ENCODE data around the gene NUP214. TPM values are rescaled to one million over a fixed set of nuclear protein-coding genes. Genes with fewer than 3 reads are reported as not detected.
"Not testable (repeated sequence)": the region's sequence is repeated elsewhere in the genome, so short reads cannot be mapped to it uniquely, and the experiment has no call there.

The NUP214 gene
- polyA plus RNA-seq, 1 of the 3 experiments (the other 2 are of a cell fraction) = 8.0 TPM

DNA sequence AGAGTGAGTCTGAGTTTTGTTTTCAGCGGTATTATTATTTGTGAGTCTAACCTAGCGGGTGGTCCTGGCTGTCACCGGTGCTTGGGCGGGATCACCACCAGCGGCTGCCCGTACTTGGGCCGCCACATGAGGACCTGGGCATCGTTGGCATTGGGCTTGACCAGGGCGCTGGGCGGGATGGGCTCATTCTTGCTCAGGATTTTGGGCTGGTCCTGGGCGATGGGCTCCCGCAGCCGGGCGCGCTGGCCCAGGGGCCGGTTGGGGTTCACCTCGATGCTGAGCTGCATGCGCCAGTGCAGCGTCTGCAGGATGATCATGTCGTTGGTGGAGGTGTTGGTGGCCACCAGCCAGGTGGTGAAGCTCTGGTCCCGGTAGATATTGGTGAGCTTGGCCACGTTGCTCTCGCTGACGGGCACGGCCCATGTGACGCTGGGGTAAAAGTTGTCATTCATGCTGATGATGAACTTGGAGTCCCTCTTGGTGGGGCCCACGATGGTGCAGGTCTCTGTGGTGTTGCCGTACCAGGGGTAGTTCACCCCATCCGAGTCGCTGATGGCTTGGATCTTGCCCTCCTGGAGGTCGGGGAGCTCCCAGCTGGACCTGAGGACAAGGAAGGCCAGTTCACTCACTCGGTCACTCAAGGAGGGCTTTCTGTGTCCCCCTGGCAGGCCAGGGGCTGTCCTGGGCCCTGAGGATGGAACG, 135.5 kb downstream of the NUP214 start:
- Histone ChIP-seq H3K27ac (ENCODE audit: low read depth in 2 of 2, low read length in 1 of 2) (no peak overlapping the region), H3K4me2 (no peak overlapping the region), H3K4me3 (ENCODE audit: low read depth in 2 of 2, low read length in 1 of 2) (no peak overlapping the region), H3K79me2 (ENCODE audit: insufficient read depth) (no peaks in the 10 kb centered on the region), H3K9me2 (no peaks in the 10 kb centered on the region), H3K36me3 (replicated peaks in 1 of 2; ENCODE audit: control insufficient read depth in 1 of 2, insufficient read depth in 2 of 2, low read length in 1 of 2) (no peaks in the 10 kb centered on the region), H3F3A (replicated peaks; ENCODE audit: insufficient read depth) (peaks cover 4% of the 10 kb centered on the region), H3K9me3 (no peaks in the 10 kb centered on the region), H3K27me3 (ENCODE audit: insufficient read depth) (no peaks in the 10 kb centered on the region), H2AFZ (ENCODE audit: low read depth) (no peak overlapping the region), H3K4me1 (ENCODE audit: control insufficient read depth in 1 of 2, insufficient read depth in 2 of 2, low read depth in 1 of 2, low read length in 1 of 2) (peaks cover 7 to 11% of the 10 kb centered on the region in 2 experiments; a peak in 2 of 4 replicates), H4K20me1 (ENCODE audit: insufficient read depth) (no peaks in the 10 kb centered on the region), H3K9ac (no peak overlapping the region)
- no peak for DNase-seq
- ChIA-PET CTCF (no interaction called here), POLR2A (no interaction called here)
- 87% methylated on average over 20 of the region's 33 CpGs for WGBS (ENCODE audit: low lambda C conversion rate)
- TF ChIP-seq SMC3 (IDR thresholded peaks at IDR 0.05; ENCODE audit: low read depth, low read length) (no peak), NRF1 (IDR thresholded peaks at IDR 0.05; ENCODE audit: low read depth, low read length) (no peak), CTCF (IDR thresholded peaks at IDR 0.05) (no peak), NFIC (IDR thresholded peaks at IDR 0.05; ENCODE audit: borderline replicate concordance) (no peak)

DNA sequence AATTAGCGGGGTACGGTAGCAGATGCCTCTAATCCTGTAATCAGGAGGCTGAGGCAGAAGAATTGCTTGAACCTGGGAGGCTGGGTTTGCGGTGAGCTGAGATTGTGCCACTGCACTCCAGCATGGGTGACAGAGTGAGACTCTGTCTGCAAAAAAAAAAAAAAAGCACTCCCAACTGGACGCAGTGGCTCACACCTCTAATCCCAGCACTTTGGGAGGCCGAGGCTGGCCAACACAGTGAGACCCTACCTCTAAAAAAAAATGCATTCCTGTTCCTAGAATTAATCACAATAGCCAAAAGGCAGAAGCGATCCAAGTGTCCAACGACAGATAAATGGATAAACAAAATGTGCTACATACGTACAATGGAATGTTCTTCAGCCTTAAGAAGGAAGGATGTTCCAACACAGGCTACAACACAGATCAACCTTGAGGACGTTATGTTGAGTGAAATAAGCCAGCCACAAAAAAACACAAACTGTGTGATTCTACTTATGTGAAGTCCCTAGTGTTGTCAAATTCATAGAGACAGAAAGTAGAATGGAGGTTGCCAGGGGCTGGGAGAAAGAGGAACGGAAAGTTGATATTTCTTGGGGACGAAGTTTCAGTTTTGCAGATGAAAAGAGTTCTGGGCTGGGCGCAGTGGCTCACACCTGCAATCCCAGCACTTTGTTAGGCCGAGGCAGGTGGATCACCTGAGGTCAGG, 137.1 kb downstream of the NUP214 start:
- no peak overlapping the region for H3K27ac ChIP-seq (ENCODE audit: low read depth in 2 of 2, low read length in 1 of 2)
- DNase-seq = no peak
- H3K9me2 ChIP-seq = no peaks in the 10 kb centered on the region
- no peaks in the 10 kb centered on the region for H3K9me3 ChIP-seq
- H3K27me3 ChIP-seq (ENCODE audit: insufficient read depth) = no peaks in the 10 kb centered on the region
- peaks cover 0 to 6% of the 10 kb centered on the region in 2 experiments; a peak in 1 of 4 replicates for H3K4me1 ChIP-seq (ENCODE audit: control insufficient read depth in 1 of 2, insufficient read depth in 2 of 2, low read depth in 1 of 2, low read length in 1 of 2)
- H4K20me1 ChIP-seq (ENCODE audit: insufficient read depth) = no peaks in the 10 kb centered on the region
- no peak overlapping the region for H2AFZ ChIP-seq (ENCODE audit: low read depth)
- no peak overlapping the region for H3K4me2 ChIP-seq
- no peaks in the 10 kb centered on the region for H3F3A ChIP-seq (replicated peaks; ENCODE audit: insufficient read depth)
- CTCF ChIA-PET = no interaction called here
- H3K4me3 ChIP-seq (ENCODE audit: low read depth in 2 of 2, low read length in 1 of 2) = no peak overlapping the region
- no peaks in the 10 kb centered on the region for H3K36me3 ChIP-seq (replicated peaks in 1 of 2; ENCODE audit: control insufficient read depth in 1 of 2, insufficient read depth in 2 of 2, low read length in 1 of 2)
- H3K79me2 ChIP-seq (ENCODE audit: insufficient read depth) = no peaks in the 10 kb centered on the region
- POLR2A ChIA-PET = no interaction called here
- TF ChIP-seq EZH2phosphoT487 (IDR thresholded peaks at IDR 0.05; ENCODE audit: borderline replicate concordance, low read depth) = no peak
- TF ChIP-seq, protein P1, sequence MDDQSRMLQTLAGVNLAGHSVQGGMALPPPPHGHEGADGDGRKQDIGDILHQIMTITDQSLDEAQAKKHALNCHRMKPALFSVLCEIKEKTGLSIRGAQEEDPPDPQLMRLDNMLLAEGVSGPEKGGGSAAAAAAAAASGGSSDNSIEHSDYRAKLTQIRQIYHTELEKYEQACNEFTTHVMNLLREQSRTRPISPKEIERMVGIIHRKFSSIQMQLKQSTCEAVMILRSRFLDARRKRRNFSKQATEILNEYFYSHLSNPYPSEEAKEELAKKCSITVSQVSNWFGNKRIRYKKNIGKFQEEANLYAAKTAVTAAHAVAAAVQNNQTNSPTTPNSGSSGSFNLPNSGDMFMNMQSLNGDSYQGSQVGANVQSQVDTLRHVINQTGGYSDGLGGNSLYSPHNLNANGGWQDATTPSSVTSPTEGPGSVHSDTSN (IDR thresholded peaks at IDR 0.05) = no peak
- no peak for TF ChIP-seq SMC3 (IDR thresholded peaks at IDR 0.05; ENCODE audit: low read depth, low read length)
- no peak for TF ChIP-seq POLR2AphosphoS5 (IDR thresholded peaks at IDR 0.05; ENCODE audit: low read depth, low read length)
- TF ChIP-seq JUND (IDR thresholded peaks at IDR 0.05) = no peak
- TF ChIP-seq, protein P2, sequence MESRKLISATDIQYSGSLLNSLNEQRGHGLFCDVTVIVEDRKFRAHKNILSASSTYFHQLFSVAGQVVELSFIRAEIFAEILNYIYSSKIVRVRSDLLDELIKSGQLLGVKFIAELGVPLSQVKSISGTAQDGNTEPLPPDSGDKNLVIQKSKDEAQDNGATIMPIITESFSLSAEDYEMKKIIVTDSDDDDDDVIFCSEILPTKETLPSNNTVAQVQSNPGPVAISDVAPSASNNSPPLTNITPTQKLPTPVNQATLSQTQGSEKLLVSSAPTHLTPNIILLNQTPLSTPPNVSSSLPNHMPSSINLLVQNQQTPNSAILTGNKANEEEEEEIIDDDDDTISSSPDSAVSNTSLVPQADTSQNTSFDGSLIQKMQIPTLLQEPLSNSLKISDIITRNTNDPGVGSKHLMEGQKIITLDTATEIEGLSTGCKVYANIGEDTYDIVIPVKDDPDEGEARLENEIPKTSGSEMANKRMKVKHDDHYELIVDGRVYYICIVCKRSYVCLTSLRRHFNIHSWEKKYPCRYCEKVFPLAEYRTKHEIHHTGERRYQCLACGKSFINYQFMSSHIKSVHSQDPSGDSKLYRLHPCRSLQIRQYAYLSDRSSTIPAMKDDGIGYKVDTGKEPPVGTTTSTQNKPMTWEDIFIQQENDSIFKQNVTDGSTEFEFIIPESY (IDR thresholded peaks at IDR 0.05; ENCODE audit: borderline replicate concordance, low read depth) = no peak
- WGBS (ENCODE audit: low lambda C conversion rate) = 88% methylated on average over 13 of the region's 13 CpGs
- H3K9ac ChIP-seq = no peak overlapping the region

GRCh38 chr9:131263033-131263343, 137.6 kb downstream of the NUP214 start:
- H3K4me1 ChIP-seq (ENCODE audit: control insufficient read depth in 1 of 2, insufficient read depth in 2 of 2, low read depth in 1 of 2, low read length in 1 of 2); H3K9me3 ChIP-seq; H3K79me2 ChIP-seq (ENCODE audit: insufficient read depth); H3K36me3 ChIP-seq (replicated peaks in 1 of 2; ENCODE audit: control insufficient read depth in 1 of 2, insufficient read depth in 2 of 2, low read length in 1 of 2); DNase-seq; H3K9ac ChIP-seq; H3F3A ChIP-seq (replicated peaks; ENCODE audit: insufficient read depth); H3K27ac ChIP-seq (ENCODE audit: low read depth in 2 of 2, low read length in 1 of 2); POLR2A ChIA-PET; H2AFZ ChIP-seq (ENCODE audit: low read depth); H3K27me3 ChIP-seq (ENCODE audit: insufficient read depth); H3K4me2 ChIP-seq; H4K20me1 ChIP-seq (ENCODE audit: insufficient read depth); H3K4me3 ChIP-seq (ENCODE audit: low read depth in 2 of 2, low read length in 1 of 2); CTCF ChIA-PET; H3K9me2 ChIP-seq: not testable (repeated sequence)
- 98% methylated on average over 5 of the region's 5 CpGs for whole genome bisulfite sequencing (ENCODE audit: low lambda C conversion rate)

Measured in SK-N-SH (cell line).